Endothelial cell of umbilical vein (primary cell): ENCODE data around the gene MOB2. TPM values are rescaled to one million over a fixed set of nuclear protein-coding genes. Genes with fewer than 3 reads are reported as not detected.

Experiments used
- BruUV-seq: library from RNA; stranded (reverse); fragments of 400-500 nt; replicated peaks from 2 replicates; lab custom pipeline; 2021; lab: Mats Ljungman, UMichigan
- CTCF ChIA-PET: fragments of 300-600, 350-600 bp; sonication (Branson Sonifier 250); formaldehyde crosslinking; loops from one replicate; lab custom pipeline; 2021; ENCODE audit warnings: antibody characterized with exemption, inconsistent platforms; lab: Charles Lee
- POLR2A ChIA-PET: fragments of 300-600, 350-600 bp; sonication (Branson Sonifier 250); formaldehyde crosslinking; loops from one replicate; lab custom pipeline; 2021; ENCODE audit warnings: antibody characterized with exemption, inconsistent platforms; lab: Charles Lee
- DNase-seq: peaks from one replicate; pipeline ENCODE4 v3.0.0-alpha.2; 2011; ENCODE audit warnings: low read depth, low spot score
- FAIRE-seq: peaks from 2 replicates; lab custom pipeline; 2011; peaks lifted over from hg19 to GRCh38; lab: Jason Lieb, UNC
- H2AFZ ChIP-seq: 2 replicates; pipeline ENCODE4 v1.6.0; 2012; ENCODE audit warnings: low read depth, low read length, control low read depth, inconsistent platforms
- H3K27ac ChIP-seq: 2 replicates; pipeline ENCODE4 v1.5.1; 2011; ENCODE audit warnings: low read depth, mild to moderate bottlenecking, control low read depth, low read length, moderate library complexity; ENCODE audit not compliant: insufficient read depth
- H3K27me3 ChIP-seq, 2 experiments: 2 replicates each; pipeline versions ENCODE4 v1.6.0 to v1.6.1; 2011; ENCODE audit warnings: low read length in 2 of 2, mixed read lengths in 1 of 2; ENCODE audit not compliant: control insufficient read depth in 2 of 2, insufficient read depth in 2 of 2
- H3K36me3 ChIP-seq, 2 experiments: 2 replicates in 1 of 2; 3 replicates in 1 of 2; pipeline ENCODE4 v1.5.1; 2011; ENCODE audit warnings: low read length in 2 of 2, mild to moderate bottlenecking in 1 of 2, moderate library complexity in 1 of 2; ENCODE audit not compliant: control insufficient read depth in 2 of 2, insufficient read depth in 2 of 2; ENCODE audit errors: extremely low read depth in 1 of 2
- H3K4me1 ChIP-seq: 3 replicates; pipeline ENCODE4 v1.5.1; 2011; ENCODE audit warnings: mild to moderate bottlenecking, low read length; ENCODE audit not compliant: control insufficient read depth, insufficient read depth; ENCODE audit errors: extremely low read depth
- H3K4me2 ChIP-seq: 2 replicates; pipeline ENCODE4 v1.6.1; 2011; ENCODE audit warnings: low read length, control low read depth, mixed read lengths; ENCODE audit not compliant: insufficient read depth
- H3K4me3 ChIP-seq, 3 experiments: fragments of 200-600 bp in 1 of 3; sonication (generic), shearing (Covaris generic) in 1 of 3; replicated peaks in 1 of 3; 2 replicates each; pipeline ENCODE4 v1.5.1; 2011 to 2016; ENCODE audit warnings: control low read depth in 3 of 3, low read length in 3 of 3, mild to moderate bottlenecking in 2 of 3, inconsistent platforms in 1 of 3, low read depth in 1 of 3, moderate library complexity in 1 of 3; ENCODE audit not compliant: insufficient read depth in 1 of 3
- H3K79me2 ChIP-seq: 2 replicates; pipeline ENCODE4 v1.6.0; 2012; ENCODE audit warnings: low read length, inconsistent platforms; ENCODE audit not compliant: control insufficient read depth, insufficient read depth
- H3K9ac ChIP-seq: replicated peaks from 2 replicates; pipeline ENCODE3; 2011; ENCODE audit warnings: low read length, control low read depth; ENCODE audit not compliant: insufficient read depth; ENCODE audit errors: extremely low read depth
- H3K9me1 ChIP-seq: replicated peaks from 3 replicates; pipeline ENCODE4 v1.6.0; 2011; ENCODE audit warnings: mild to moderate bottlenecking, low read length; ENCODE audit not compliant: control insufficient read depth, insufficient read depth; ENCODE audit errors: extremely low read depth
- H3K9me3 ChIP-seq: replicated peaks from 2 replicates; pipeline ENCODE4 v1.5.1; 2012; ENCODE audit warnings: low read length, inconsistent platforms; ENCODE audit not compliant: control insufficient read depth, insufficient read depth
- H4K20me1 ChIP-seq: replicated peaks from 2 replicates; pipeline ENCODE3; 2011; ENCODE audit warnings: mild to moderate bottlenecking, low read length; ENCODE audit not compliant: control insufficient read depth, insufficient read depth; ENCODE audit errors: extremely low read depth
- EZH2 ChIP-seq: IDR thresholded peaks from 2 replicates; pipeline ENCODE4 v1.6.1; 2012; ENCODE audit warnings: borderline replicate concordance, low read depth, mild to moderate bottlenecking, moderate library complexity, low read length, inconsistent platforms; ENCODE audit not compliant: severe bottlenecking
- FOS ChIP-seq: IDR thresholded peaks from 2 replicates; pipeline ENCODE4 v1.6.1; 2011; ENCODE audit warnings: mild to moderate bottlenecking, low read length, moderate library complexity, borderline replicate concordance; ENCODE audit not compliant: insufficient read depth
- GATA2 ChIP-seq: IDR thresholded peaks from 2 replicates; pipeline ENCODE4 v1.7.0; 2011; ENCODE audit warnings: low read depth, mild to moderate bottlenecking, moderate library complexity, mixed read lengths, low read length; ENCODE audit not compliant: insufficient read length, insufficient read depth
- JUN ChIP-seq: IDR thresholded peaks from 2 replicates; pipeline ENCODE4 v1.6.1; 2011; ENCODE audit warnings: borderline replicate concordance, low read depth; ENCODE audit not compliant: insufficient read length, insufficient read depth
- MYC ChIP-seq: IDR thresholded peaks from one replicate; pipeline ENCODE4 v1.6.1; 2011; ENCODE audit warnings: mild to moderate bottlenecking, low read depth, low read length
- POLR2A ChIP-seq: IDR thresholded peaks from 2 replicates; pipeline ENCODE4 v1.6.1; 2012; ENCODE audit warnings: low read depth, mild to moderate bottlenecking, control low read depth, low read length
- POLR2AphosphoS5 ChIP-seq: IDR thresholded peaks from 2 replicates; pipeline ENCODE4 v1.6.1; 2012; ENCODE audit warnings: low read depth, mild to moderate bottlenecking, control low read depth, low read length, moderate library complexity; ENCODE audit not compliant: insufficient read depth
- dilution Hi-C: fragments of 300-500 bp; cut with MboI; formaldehyde crosslinking; loops from one replicate; pipeline ENCODE4 v1.15.0; 2019; ENCODE audit warnings: low sequenced_read_pairs; ENCODE audit not compliant: extremely low pct_ligation_motif_present
- intact Hi-C: fragments of 100-400 bp; cut with micrococcal nuclease; formaldehyde crosslinking; loops from one replicate; pipeline ENCODE4 v1.10.0; 2022
- polyA plus RNA-seq, 4 experiments: library from polyadenylated mRNA; depleted of rRNA in 3 of 4; stranded (reverse) in 3 of 4; unstranded in 1 of 4; fragments of >200 nt; gene quantifications; 2 replicates each; pipeline versions ENCODE4 v1.2.1 to v1.2.3, GENCODE V29; 2011 to 2012; ENCODE audit warnings: missing spikeins in 1 of 4
- total RNA-seq: library from RNA; stranded (reverse); gene quantifications from 2 replicates; pipeline ENCODE4 v1.2.3, GENCODE V29; 2021
- TF ChIP-seq, protein P1 (sequence below), 2 donors: IDR thresholded peaks; 1 replicate in 1 of 2; 2 replicates in 1 of 2; pipeline ENCODE4 v1.5.1; 2011; ENCODE audit warnings: low read length in 2 of 2, mild to moderate bottlenecking in 2 of 2, moderate library complexity in 2 of 2, control low read depth in 1 of 2, inconsistent platforms in 1 of 2, low read depth in 1 of 2; ENCODE audit not compliant: insufficient read depth in 1 of 2; ENCODE audit errors: extremely low read depth in 1 of 2
- TF ChIP-seq, protein P2 (sequence below): IDR thresholded peaks from 2 replicates; pipeline ENCODE4 v1.6.1; 2011; ENCODE audit not compliant: insufficient read depth, insufficient read length

MOB2 gene
- total and polyA plus RNA-seq, 2 donors (not counting 3 experiments of a cell fraction or from before 2014, with no cell fraction given) = 38.2 to 50.6 TPM

DNA sequence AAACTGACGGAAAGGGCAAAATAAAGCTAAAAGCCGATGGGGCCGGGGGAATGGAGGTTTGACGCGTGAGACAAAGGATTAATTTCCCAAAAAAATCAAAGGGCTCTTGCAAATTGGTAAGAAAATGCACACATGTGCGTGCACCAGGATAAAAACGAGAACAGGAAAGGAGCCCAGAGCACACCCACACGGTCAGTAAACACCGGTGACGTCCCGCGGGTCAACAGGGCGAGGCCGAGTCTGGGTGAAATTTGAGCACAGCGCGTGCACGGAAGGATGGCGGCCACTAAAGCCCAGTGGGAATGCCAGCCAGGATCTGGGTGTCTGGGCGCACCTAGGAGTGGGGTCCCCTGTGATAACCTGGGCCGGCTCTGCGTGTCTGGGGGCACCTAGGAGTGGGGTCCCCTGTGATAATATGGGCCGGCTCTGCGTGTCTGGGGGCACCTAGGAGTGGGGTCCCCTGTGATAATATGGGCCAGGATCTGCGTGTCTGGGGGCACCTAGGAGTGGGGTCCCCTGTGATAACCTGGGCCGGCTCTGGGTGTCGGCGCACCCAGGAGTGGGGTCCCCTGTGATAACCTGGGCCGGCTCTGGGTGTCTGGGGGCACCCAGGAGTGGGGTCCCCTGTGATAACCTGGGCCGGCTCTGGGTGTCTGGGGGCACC is 52.5 kb downstream of the MOB2 start:
- Histone ChIP-seq H3K27me3 (no peaks in the 10 kb centered on the region), H2AFZ (no peak overlapping the region), H3K9me3 (no peaks in the 10 kb centered on the region), H3K27ac (no peak overlapping the region), H3K4me2 (no peak overlapping the region), H3K4me1 (no peaks in the 10 kb centered on the region), H3K4me3 (no peak overlapping the region), H3K36me3 (no peaks in the 10 kb centered on the region), H3K9ac (no peak overlapping the region), H4K20me1 (no peaks in the 10 kb centered on the region), H3K79me2 (no peaks in the 10 kb centered on the region), H3K9me1 (no peaks in the 10 kb centered on the region)
- no TSS peak for BruUV-seq
- FAIRE-seq (no peak), DNase-seq (no peak)
- POLR2A ChIA-PET = no interaction called here
- TF ChIP-seq EZH2 (no peak), MYC (no peak)
- intact Hi-C loops (no loop called here), dilution Hi-C loops (no loop called here)
- CTCF ChIA-PET = no interaction called here

DNA sequence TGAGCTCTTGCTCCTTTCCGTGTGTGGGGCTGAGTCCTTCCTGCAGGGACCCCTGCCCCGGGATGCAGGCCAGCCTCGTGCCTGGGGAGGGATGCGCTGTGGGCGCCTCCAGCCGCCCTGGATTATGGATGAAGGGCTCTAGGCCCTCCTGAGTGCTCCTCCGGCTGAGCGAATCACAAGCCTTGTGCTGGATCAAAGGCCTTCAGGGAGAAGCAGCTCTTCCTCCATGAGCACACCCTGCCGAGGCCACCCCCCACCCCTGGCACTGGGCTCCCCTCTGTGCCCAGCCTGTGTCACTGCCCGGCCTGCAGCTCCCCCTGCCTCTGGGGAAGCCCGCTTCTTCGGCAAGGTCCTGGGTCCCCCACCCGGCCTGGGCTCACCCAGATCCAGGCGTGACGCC is 53.0 kb downstream of the MOB2 start:
- no peaks in the 10 kb centered on the region for H3K36me3 ChIP-seq
- H3K9me1 ChIP-seq = no peaks in the 10 kb centered on the region
- no peak overlapping the region for H3K27ac ChIP-seq
- no peak for DNase-seq
- ChIA-PET CTCF (no interaction called here), POLR2A (no interaction called here)
- FAIRE-seq = no peak
- no peak overlapping the region for H2AFZ ChIP-seq
- H4K20me1 ChIP-seq = no peaks in the 10 kb centered on the region
- H3K4me3 ChIP-seq = no peak overlapping the region
- H3K4me1 ChIP-seq = no peaks in the 10 kb centered on the region
- no peak overlapping the region for H3K4me2 ChIP-seq
- BruUV-seq = no TSS peak
- no peaks in the 10 kb centered on the region for H3K27me3 ChIP-seq
- H3K9ac ChIP-seq = no peak overlapping the region
- no peaks in the 10 kb centered on the region for H3K79me2 ChIP-seq
- no peak for TF ChIP-seq GATA2
- no peak for TF ChIP-seq POLR2A
- no peak for TF ChIP-seq POLR2AphosphoS5
- no peak for TF ChIP-seq FOS
- no peak for TF ChIP-seq MYC
- TF ChIP-seq, protein P1, sequence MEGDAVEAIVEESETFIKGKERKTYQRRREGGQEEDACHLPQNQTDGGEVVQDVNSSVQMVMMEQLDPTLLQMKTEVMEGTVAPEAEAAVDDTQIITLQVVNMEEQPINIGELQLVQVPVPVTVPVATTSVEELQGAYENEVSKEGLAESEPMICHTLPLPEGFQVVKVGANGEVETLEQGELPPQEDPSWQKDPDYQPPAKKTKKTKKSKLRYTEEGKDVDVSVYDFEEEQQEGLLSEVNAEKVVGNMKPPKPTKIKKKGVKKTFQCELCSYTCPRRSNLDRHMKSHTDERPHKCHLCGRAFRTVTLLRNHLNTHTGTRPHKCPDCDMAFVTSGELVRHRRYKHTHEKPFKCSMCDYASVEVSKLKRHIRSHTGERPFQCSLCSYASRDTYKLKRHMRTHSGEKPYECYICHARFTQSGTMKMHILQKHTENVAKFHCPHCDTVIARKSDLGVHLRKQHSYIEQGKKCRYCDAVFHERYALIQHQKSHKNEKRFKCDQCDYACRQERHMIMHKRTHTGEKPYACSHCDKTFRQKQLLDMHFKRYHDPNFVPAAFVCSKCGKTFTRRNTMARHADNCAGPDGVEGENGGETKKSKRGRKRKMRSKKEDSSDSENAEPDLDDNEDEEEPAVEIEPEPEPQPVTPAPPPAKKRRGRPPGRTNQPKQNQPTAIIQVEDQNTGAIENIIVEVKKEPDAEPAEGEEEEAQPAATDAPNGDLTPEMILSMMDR (IDR thresholded peaks at IDR 0.05; ENCODE audit: extremely low read depth in 1 of 2, insufficient read depth in 1 of 2, low read depth in 1 of 2, low read length in 2 of 2) = no peak
- no peak for TF ChIP-seq EZH2
- TF ChIP-seq JUN = no peak
- TF ChIP-seq, protein P2, sequence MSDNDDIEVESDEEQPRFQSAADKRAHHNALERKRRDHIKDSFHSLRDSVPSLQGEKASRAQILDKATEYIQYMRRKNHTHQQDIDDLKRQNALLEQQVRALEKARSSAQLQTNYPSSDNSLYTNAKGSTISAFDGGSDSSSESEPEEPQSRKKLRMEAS = no peak
- intact Hi-C loops = no loop called here
- no peaks in the 10 kb centered on the region for H3K9me3 ChIP-seq
- dilution Hi-C loops = no loop called here
